Sigmoid colon (tissue), 3 donors: ENCODE results near the gene SLC23A3.

Experiments used
- POLR2A ChIP-seq, 2 donors: fragments of 450-650 bp; IDR thresholded peaks; one replicate each; pipeline ENCODE4 v1.6.1; 2016; ENCODE audit warnings: antibody characterized with exemption in 2 of 2, mild to moderate bottlenecking in 2 of 2, moderate library complexity in 2 of 2
- TF ChIP-seq, protein P1 (sequence below), 4 experiments: fragments of 450-650 bp in 3 of 4; fragments of 200-600 bp in 1 of 4; IDR thresholded peaks; one replicate each; pipeline ENCODE4 v1.5.1; 2016 to 2019; ENCODE audit warnings: antibody characterized with exemption in 4 of 4, mild to moderate bottlenecking in 3 of 4, moderate library complexity in 2 of 4

DNA sequence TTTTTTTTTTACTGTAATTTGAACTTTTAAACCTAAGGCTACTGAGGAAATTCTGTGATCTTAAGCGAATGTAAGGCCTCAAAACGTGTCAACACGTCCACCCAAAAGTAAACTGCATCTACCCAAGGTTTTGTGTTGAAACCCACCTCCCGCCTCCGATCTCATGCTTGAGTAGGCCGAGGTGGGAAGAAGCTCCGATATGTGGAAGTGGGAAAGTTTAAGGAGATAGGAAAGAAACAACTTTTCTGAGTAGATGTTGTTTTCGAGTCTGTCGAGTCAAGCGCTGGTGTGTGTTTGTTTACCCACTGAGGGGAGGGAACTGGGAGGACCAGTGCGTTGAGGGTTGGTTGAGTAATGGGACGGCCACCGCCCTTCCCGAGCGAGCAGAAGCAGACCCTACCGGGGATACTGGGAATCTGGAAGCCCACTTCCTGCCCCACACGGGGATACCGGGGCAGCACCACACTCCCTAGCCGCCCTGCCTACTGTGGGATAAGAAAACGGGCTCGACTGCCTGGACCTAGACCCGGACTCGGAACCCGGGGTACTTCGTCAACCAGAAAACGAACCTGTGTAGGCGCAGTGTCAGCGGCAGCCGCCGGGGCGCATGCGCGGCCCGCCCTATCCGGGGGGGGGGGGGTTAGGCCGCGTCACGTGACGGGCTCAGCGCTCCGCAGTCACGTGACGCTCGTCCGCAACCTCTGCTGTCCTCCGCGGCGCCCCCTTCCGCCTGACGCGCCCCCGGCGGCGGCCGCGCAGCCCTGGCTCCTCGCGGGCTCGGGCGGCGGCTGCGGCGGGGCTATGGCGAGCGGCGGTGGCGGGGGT lies 7.9 kb upstream of the SLC23A3 start, which contains the start of gene RETREG2:
- peak; percentile 98 to 99 for TF ChIP-seq POLR2A (IDR thresholded peaks at IDR 0.05)
- TF ChIP-seq, protein P1, sequence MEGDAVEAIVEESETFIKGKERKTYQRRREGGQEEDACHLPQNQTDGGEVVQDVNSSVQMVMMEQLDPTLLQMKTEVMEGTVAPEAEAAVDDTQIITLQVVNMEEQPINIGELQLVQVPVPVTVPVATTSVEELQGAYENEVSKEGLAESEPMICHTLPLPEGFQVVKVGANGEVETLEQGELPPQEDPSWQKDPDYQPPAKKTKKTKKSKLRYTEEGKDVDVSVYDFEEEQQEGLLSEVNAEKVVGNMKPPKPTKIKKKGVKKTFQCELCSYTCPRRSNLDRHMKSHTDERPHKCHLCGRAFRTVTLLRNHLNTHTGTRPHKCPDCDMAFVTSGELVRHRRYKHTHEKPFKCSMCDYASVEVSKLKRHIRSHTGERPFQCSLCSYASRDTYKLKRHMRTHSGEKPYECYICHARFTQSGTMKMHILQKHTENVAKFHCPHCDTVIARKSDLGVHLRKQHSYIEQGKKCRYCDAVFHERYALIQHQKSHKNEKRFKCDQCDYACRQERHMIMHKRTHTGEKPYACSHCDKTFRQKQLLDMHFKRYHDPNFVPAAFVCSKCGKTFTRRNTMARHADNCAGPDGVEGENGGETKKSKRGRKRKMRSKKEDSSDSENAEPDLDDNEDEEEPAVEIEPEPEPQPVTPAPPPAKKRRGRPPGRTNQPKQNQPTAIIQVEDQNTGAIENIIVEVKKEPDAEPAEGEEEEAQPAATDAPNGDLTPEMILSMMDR (IDR thresholded peaks at IDR 0.05) = peak in 1 of 4 experiments; percentile 25
